Stimulated activated CD8-positive, alpha-beta memory T cell treated with anti-CD3 and anti-CD28 coated beads, Interleukin-2, amount 100 ng/mL, for 48 hours (primary cell): ENCODE measurements around the gene PDE4D.

Experiments
- DNase-seq, 2 donors: peaks; one replicate each; pipeline ENCODE4 v3.0.0-alpha.2; 2020; ENCODE audit warnings: low read depth in 2 of 2

PDE4D gene

DNA sequence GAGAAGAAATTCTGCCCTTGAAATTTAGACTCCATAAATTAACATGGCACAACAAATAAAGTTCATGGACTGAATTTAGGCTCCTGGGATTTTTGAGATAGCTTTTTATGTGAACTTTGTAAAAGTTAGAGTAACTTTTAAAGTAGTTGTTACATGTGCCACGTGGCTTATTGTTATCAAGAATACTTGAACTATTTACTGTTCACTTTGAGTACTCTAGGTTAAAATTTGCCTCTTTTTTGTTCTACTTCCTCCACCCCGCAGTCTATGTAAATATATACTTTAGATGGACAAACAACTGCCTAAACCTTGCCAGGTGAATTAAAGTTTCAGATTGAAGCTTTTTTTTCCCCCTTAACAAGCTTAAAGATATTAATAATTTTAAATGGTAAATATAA, 852.7 kb downstream of the PDE4D start:
- no peak for DNase-seq

- no peak for DNase-seq
Observed at GRCh38 chr5:59040024-59040803, 853.3 kb downstream of the PDE4D start.

DNA sequence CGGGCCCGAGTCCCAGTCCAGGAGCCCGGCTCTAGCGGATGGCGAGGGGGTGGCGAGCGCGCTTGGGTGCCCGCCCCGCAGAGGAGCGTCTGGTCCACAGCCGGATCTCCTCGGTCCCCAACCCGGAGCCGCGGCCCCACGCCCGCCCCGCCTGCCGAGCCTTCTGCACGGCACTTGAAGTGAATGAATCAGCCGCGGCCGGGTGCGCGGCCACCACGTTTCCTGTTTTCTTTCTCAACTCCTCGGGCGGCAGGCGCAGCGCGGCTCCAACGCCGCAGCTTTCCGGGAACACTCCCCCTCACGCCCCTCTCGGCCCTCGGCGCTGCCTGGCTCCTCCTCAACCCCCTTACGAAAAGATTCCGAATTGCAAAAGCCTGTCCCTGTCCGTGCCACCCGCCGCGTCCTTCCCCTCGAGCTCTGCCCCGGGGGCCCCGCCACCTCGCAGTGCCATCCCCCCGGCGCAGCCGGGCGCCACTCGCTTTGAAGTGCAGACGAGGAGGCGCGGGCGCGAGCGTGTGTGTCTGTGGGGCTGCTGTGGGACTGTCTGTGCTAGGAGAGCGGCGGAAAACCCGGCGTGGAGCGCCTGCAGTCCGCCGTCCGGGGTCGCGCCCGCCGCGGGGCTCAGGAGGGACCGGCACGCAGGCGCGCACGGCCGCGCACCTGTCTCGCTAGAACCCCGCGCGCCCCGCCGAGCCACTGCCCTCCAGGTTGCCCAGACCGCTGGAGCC, 854.1 kb downstream of the PDE4D start:
- DNase-seq: peak; percentile 85 to 88

DNA sequence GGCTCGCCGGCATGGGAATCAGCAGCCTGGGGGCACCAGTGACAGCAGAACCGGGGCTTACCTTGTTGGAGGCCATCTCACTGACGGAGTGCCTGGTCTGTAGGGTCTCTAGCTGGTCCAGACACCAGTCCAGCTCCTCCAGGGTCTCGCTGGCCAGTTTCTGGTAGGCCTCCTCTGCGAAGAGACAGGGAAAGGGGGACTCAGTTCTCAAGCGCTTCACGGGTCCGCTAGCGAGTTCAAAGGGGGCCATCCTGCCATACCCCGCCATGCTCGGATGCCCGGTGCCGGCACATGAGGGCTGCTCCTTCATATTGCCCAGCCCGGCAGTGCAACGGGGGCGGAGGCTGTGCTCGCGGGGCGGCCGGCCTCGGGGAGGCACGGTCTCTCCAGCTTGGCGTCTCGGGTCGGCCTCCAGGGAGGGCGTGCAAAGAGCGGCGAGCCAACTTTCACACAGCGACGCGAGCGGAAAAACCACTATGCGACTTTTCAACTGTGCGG, 854.7 kb downstream of the PDE4D start:
- no peak for DNase-seq

- no peak for DNase-seq
Observed at GRCh38 chr5:59037941-59038797, 855.4 kb downstream of the PDE4D start.

DNA sequence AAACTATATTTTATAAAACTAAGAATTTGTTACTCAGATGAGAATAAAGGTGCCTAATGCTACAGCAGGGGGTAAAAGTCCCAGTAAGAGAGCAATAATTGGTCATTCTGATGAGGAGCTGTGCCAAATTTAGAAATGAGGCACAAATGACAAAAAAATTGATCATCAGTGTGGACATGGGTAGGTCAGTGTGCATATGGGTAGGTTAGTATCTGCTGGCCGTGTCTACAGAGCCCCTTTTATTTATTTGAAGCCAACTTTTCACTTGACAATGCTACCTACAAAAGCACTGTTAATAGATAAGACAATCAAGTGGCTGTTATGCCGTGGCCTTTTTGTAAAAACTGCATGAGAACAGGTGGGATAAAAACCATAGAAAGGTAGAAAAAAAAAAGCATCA, 856.1 kb downstream of the PDE4D start:
- DNase-seq: no peak

GRCh38 chr5:59037041-59037440, 856.5 kb downstream of the PDE4D start:
- no peak for DNase-seq

- no peak for DNase-seq
Observed at GRCh38 chr5:59036274-59036961, 857.1 kb downstream of the PDE4D start.

GRCh38 chr5:59035681-59036080, 857.8 kb downstream of the PDE4D start:
- DNase-seq: no peak

DNA sequence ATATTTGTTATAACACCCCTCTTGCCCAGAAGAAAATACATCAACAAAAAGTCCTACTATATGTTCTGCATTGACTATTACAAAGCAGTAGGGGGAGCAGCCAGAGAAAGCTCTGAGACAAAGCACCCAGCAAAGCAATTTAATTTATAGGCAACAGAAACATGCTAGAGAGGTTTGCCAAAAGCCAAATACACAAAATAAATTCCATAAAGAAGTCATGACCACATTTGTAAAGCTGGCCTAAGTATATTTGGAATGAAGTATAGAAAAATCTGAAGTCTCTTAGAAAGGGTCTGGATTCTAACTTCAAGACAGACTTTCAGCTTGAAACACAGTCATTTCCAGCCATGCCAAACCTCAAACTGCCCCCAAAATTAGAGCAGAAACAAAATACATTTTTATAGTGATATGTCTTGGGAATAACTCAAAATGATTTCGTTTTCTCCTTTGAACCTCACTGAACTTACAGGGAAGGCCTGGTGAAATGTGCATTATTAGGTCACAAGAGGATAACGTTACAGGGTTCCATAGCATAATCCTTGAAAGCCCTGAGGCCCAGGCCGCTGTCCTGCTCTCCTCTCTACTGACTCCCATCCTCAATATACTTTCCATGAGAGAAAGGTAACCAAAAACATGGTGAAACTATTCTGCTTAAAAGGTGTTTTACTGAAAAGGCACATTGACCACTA, 858.9 kb downstream of the PDE4D start:
- DNase-seq: no peak

GRCh38 chr5:59027145-59027907, 866.2 kb downstream of the PDE4D start:
- DNase-seq: no peak

DNA sequence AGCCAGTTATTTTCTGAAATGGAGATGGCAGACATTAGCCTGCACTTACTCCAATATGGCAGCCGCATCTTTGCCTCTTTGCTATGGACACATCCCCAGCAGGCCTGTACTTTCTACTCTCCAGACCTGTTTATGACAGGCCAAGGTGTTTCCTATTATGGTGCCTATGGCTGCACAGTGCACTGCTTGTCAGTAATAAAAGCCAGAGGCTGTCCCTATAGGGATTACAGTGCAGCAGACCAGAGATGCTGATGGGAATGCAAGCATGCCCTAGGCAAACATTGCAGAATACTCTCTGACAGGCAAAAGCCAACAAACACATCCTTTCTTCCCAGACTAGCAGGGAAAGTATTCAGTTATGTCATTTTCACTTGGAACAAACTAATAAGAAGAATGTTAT, 867.8 kb downstream of the PDE4D start:
- no peak for DNase-seq

- no peak for DNase-seq
Observed at GRCh38 chr5:59021837-59022514, 871.5 kb downstream of the PDE4D start.

DNA sequence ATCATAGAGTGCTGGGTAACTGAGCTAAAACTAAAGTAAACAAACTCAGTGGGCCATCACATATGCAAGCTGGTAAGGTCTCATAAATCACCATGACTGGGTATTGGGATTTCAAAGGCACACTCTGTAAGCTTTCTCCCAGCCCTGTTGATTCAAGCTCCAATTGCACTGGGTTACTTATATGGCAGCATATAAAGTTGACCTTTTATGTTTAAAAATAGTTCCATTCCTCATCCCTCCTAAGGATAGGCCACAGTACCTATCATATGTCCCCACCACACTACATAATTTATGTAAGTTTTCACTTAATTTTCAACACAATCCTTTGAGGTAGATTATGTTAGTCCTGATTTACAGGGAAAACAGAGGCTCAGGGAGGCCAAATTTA, 872.2 kb downstream of the PDE4D start:
- no peak for DNase-seq

GRCh38 chr5:59020611-59021285, 872.8 kb downstream of the PDE4D start:
- DNase-seq: no peak

- DNase-seq: no peak
Observed at GRCh38 chr5:59019078-59019477, 874.4 kb downstream of the PDE4D start.

- DNase-seq: no peak
Observed at GRCh38 chr5:59016925-59017324, 876.6 kb downstream of the PDE4D start.

DNA sequence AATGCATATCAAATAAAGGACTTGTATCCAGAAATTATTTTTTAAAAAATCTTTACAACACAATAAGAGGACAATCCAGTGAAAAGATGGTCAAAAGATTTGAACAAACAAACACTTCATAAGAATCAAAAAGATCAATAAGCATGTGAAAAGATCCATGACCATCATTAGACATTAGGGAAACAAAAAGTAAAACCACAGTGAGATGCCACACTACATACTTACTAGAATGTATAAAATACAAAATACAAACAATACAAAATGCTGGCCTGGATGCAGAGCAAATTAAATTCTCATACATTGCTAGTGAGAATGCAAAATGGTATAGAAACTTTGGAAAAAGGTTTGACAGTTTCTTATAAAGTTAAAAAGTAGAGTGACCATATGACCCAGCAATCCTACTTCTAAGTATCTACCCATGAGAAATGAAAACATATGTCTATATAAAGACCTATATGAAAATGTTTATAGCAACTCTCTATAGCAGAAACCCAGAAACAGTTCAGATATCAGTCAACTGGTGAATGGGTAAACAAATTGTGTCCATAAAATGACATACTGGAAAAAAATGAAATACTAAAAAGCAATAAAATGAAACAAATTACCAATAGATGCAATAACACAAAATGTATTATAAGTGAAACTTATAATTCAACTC, 884.6 kb downstream of the PDE4D start:
- DNase-seq: no peak
